ENCODE results near the gene ZMYND15. TPM values are rescaled to one million over a fixed set of nuclear protein-coding genes. Genes with fewer than 3 reads are reported as not detected.
"Not testable (repeated sequence)": the region's sequence is repeated elsewhere in the genome, so short reads cannot be mapped to it uniquely, and the experiment has no call there.

ZMYND15 gene
- total and polyA plus RNA-seq, 2 donors (not counting 3 experiments of a cell fraction or from before 2014, with no cell fraction given), result 0.12 to 0.44 TPM

DNA sequence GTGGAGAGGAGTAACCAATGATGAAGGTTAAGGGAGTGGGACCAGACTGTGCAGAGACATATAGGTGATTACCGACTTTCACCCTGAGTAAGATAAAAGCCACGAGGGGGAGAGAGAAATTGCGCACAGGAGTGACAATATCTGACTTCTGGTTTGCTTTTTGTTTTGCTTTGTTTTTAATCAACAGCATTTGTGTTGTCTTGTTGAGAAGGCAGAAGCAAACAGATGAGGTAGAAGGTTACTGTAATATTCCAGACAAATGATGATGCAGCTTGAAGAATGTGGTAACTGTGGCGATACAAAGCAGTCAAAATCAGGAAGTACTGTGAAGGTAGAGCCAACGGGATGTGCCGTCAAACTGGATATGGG, 43.2 kb upstream of the ZMYND15 start:
- DNase-seq (ENCODE audit: low read depth, low spot score) (no peak), FAIRE-seq (no peak)
- no TSS peak for BruUV-seq (replicated peaks)
- Histone ChIP-seq H3K4me3 (replicated peaks in 1 of 3; ENCODE audit: insufficient read depth in 1 of 3, low read depth in 1 of 3, low read length in 3 of 3) (no peak overlapping the region), H4K20me1 (replicated peaks; ENCODE audit: control insufficient read depth, extremely low read depth, insufficient read depth, low read length) (no peaks in the 10 kb centered on the region), H3K79me2 (ENCODE audit: control insufficient read depth, insufficient read depth, low read length) (peaks cover 55% of the 10 kb centered on the region), H3K4me1 (ENCODE audit: control insufficient read depth, extremely low read depth, insufficient read depth, low read length) (no peaks in the 10 kb centered on the region), H3K36me3 (ENCODE audit: control insufficient read depth in 2 of 2, extremely low read depth in 1 of 2, insufficient read depth in 2 of 2, low read length in 2 of 2) (peaks cover 0 to 3% of the 10 kb centered on the region in 2 experiments), H3K27ac (ENCODE audit: insufficient read depth, low read depth, low read length) (no peak overlapping the region), H3K27me3 (ENCODE audit: control insufficient read depth in 2 of 2, insufficient read depth in 2 of 2, low read length in 2 of 2) (no peaks in the 10 kb centered on the region), H3K4me2 (ENCODE audit: insufficient read depth, low read length) (no peak overlapping the region), H3K9ac (replicated peaks; ENCODE audit: extremely low read depth, insufficient read depth, low read length) (no peak overlapping the region), H2AFZ (ENCODE audit: low read depth, low read length) (no peak overlapping the region), H3K9me1 (replicated peaks; ENCODE audit: control insufficient read depth, extremely low read depth, insufficient read depth, low read length) (no peaks in the 10 kb centered on the region), H3K9me3 (replicated peaks; ENCODE audit: control insufficient read depth, insufficient read depth, low read length) (no peaks in the 10 kb centered on the region)
- TF ChIP-seq, protein P1, sequence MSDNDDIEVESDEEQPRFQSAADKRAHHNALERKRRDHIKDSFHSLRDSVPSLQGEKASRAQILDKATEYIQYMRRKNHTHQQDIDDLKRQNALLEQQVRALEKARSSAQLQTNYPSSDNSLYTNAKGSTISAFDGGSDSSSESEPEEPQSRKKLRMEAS (IDR thresholded peaks at IDR 0.05; ENCODE audit: insufficient read depth, insufficient read length), result no peak
- TF ChIP-seq POLR2A (IDR thresholded peaks at IDR 0.05; ENCODE audit: low read depth, low read length), result no peak
- TF ChIP-seq GATA2 (IDR thresholded peaks at IDR 0.05; ENCODE audit: insufficient read depth, insufficient read length, low read depth, low read length), result no peak
- TF ChIP-seq, protein P2, sequence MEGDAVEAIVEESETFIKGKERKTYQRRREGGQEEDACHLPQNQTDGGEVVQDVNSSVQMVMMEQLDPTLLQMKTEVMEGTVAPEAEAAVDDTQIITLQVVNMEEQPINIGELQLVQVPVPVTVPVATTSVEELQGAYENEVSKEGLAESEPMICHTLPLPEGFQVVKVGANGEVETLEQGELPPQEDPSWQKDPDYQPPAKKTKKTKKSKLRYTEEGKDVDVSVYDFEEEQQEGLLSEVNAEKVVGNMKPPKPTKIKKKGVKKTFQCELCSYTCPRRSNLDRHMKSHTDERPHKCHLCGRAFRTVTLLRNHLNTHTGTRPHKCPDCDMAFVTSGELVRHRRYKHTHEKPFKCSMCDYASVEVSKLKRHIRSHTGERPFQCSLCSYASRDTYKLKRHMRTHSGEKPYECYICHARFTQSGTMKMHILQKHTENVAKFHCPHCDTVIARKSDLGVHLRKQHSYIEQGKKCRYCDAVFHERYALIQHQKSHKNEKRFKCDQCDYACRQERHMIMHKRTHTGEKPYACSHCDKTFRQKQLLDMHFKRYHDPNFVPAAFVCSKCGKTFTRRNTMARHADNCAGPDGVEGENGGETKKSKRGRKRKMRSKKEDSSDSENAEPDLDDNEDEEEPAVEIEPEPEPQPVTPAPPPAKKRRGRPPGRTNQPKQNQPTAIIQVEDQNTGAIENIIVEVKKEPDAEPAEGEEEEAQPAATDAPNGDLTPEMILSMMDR (IDR thresholded peaks at IDR 0.05; ENCODE audit: extremely low read depth in 1 of 2, insufficient read depth in 1 of 2, low read depth in 1 of 2, low read length in 2 of 2), result no peak
- TF ChIP-seq FOS (IDR thresholded peaks at IDR 0.05; ENCODE audit: borderline replicate concordance, insufficient read depth, low read length), result no peak
- TF ChIP-seq POLR2AphosphoS5 (IDR thresholded peaks at IDR 0.05; ENCODE audit: insufficient read depth, low read depth, low read length), result no peak
- no peak for TF ChIP-seq EZH2 (IDR thresholded peaks at IDR 0.05; ENCODE audit: borderline replicate concordance, low read depth, low read length, severe bottlenecking)
- TF ChIP-seq MYC (IDR thresholded peaks at IDR 0.05; ENCODE audit: low read depth, low read length), result no peak
- intact Hi-C loops (cut with micrococcal nuclease) (no loop called here), dilution Hi-C loops (cut with MboI; ENCODE audit: extremely low pct_ligation_motif_present, low sequenced_read_pairs) (no loop called here)
- CTCF ChIA-PET, result no interaction called here
- POLR2A ChIA-PET, result no interaction called here

DNA sequence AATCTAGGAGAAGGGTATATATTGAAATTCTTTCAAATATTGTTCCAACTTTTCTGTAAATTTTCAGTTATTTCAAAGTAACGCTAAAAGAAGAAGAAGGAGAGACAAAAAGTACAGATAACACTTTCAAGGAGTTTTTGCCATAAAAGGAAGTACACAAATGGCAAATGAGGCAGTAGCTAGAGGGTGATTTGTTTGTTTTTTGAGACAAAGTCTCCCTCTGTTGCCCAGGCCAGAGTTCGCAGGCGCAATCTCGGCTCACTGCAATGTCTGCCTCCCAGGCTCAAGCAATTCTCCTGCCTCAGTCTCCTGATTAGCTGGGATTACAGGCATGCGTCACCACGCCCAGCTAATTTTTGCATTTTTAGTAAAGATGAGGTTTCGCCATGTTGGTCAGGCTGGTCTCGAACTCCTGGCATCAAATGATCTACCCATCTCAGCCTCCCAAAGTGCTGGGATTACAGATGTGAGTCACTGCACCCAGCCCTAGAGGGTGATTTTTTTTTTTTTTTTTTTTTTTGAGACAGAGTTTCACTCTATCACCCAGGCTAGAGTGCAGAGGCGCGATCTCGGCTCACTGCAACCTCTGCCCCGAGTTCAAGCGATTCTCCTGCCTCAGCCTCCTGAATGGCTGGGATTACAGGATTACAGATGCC, 40.1 kb upstream of the ZMYND15 start:
- CTCF ChIA-PET, result interaction anchor here (1.0 kb wide), 1 partner anchor 204 kb away, joined by 3 read pairs; the partner anchor contains the start of gene CHRNE
- H2AFZ ChIP-seq (ENCODE audit: low read depth, low read length); DNase-seq (ENCODE audit: low read depth, low spot score); intact Hi-C loops (cut with micrococcal nuclease); BruUV-seq (replicated peaks); H3K9me1 ChIP-seq (replicated peaks; ENCODE audit: control insufficient read depth, extremely low read depth, insufficient read depth, low read length); H3K27ac ChIP-seq (ENCODE audit: insufficient read depth, low read depth, low read length); H3K4me3 ChIP-seq (replicated peaks in 1 of 3; ENCODE audit: insufficient read depth in 1 of 3, low read depth in 1 of 3, low read length in 3 of 3); H4K20me1 ChIP-seq (replicated peaks; ENCODE audit: control insufficient read depth, extremely low read depth, insufficient read depth, low read length); H3K4me2 ChIP-seq (ENCODE audit: insufficient read depth, low read length); FAIRE-seq; H3K27me3 ChIP-seq (ENCODE audit: control insufficient read depth in 2 of 2, insufficient read depth in 2 of 2, low read length in 2 of 2); H3K9me3 ChIP-seq (replicated peaks; ENCODE audit: control insufficient read depth, insufficient read depth, low read length); dilution Hi-C loops (cut with MboI; ENCODE audit: extremely low pct_ligation_motif_present, low sequenced_read_pairs); H3K9ac ChIP-seq (replicated peaks; ENCODE audit: extremely low read depth, insufficient read depth, low read length); H3K36me3 ChIP-seq (ENCODE audit: control insufficient read depth in 2 of 2, extremely low read depth in 1 of 2, insufficient read depth in 2 of 2, low read length in 2 of 2); POLR2A ChIA-PET: not testable (repeated sequence)
- H3K4me1 ChIP-seq (ENCODE audit: control insufficient read depth, extremely low read depth, insufficient read depth, low read length), result peaks cover 10% of the 10 kb centered on the region
- H3K79me2 ChIP-seq (ENCODE audit: control insufficient read depth, insufficient read depth, low read length), result peaks cover 56% of the 10 kb centered on the region
